SK-N-SH (cell line): ENCODE measurements around the gene CRMP1. TPM values are rescaled to one million over a fixed set of nuclear protein-coding genes. Genes with fewer than 3 reads are reported as not detected.

Source experiments
- CTCF ChIA-PET: fragments of 300-600, 350-600 bp; formaldehyde crosslinking; extraction: SDS; loops from one replicate; lab custom pipeline; 2021; lab: Yijun Ruan, JAX
- POLR2A ChIA-PET: fragments of 350-600 bp; sonication (Branson Sonifier 250); formaldehyde crosslinking; extraction: SDS; loops from one replicate; lab custom pipeline; 2020; ENCODE audit warnings: antibody characterized with exemption, inconsistent platforms; lab: Yijun Ruan, JAX
- DNase-seq: peaks from one replicate; pipeline ENCODE4 v3.0.0; 2012
- H2AFZ ChIP-seq: fragments of 200-600 bp; sonication (generic); 2 replicates; pipeline ENCODE4 v1.8.1; 2016; ENCODE audit warnings: antibody characterized with exemption, mild to moderate bottlenecking, low read depth
- H3F3A ChIP-seq: fragments of 200-600 bp; sonication (generic); replicated peaks from 2 replicates; pipeline ENCODE3; 2016; ENCODE audit warnings: antibody characterized with exemption, mild to moderate bottlenecking; ENCODE audit not compliant: insufficient read depth
- H3K27ac ChIP-seq, 2 experiments: fragments of 200-500 bp in 1 of 2; fragments of 200-600 bp in 1 of 2; sonication (Bioruptor generic) in 1 of 2; sonication (generic), shearing (Covaris generic) in 1 of 2; 2 replicates each; pipeline versions ENCODE4 v1.5.1 to v1.6.1; 2014 to 2016; ENCODE audit warnings: low read depth in 2 of 2, inconsistent platforms in 1 of 2, low read length in 1 of 2, mild to moderate bottlenecking in 1 of 2, mixed read lengths in 1 of 2
- H3K27me3 ChIP-seq: fragments of 200-600 bp; sonication (generic), shearing (Covaris generic); 2 replicates; pipeline ENCODE4 v1.6.1; 2016; ENCODE audit warnings: mixed run types; ENCODE audit not compliant: insufficient read depth
- H3K36me3 ChIP-seq, 2 experiments: fragments of 200-500 bp in 1 of 2; fragments of 200-600 bp in 1 of 2; sonication (Bioruptor generic) in 1 of 2; sonication (generic) in 1 of 2; replicated peaks in 1 of 2; 2 replicates each; pipeline versions ENCODE3 to v1.5.1; 2014 to 2016; ENCODE audit warnings: low read length in 1 of 2, mild to moderate bottlenecking in 1 of 2; ENCODE audit not compliant: insufficient read depth in 2 of 2, control insufficient read depth in 1 of 2
- H3K4me1 ChIP-seq, 2 experiments: fragments of 200-500 bp in 1 of 2; fragments of 200-600 bp in 1 of 2; sonication (Bioruptor generic) in 1 of 2; sonication (generic), shearing (Covaris generic) in 1 of 2; 2 replicates each; pipeline versions ENCODE4 v1.5.1 to v1.6.1; 2014 to 2016; ENCODE audit warnings: low read depth in 1 of 2, low read length in 1 of 2, mixed run types in 1 of 2; ENCODE audit not compliant: insufficient read depth in 2 of 2, control insufficient read depth in 1 of 2
- H3K4me2 ChIP-seq: fragments of 200-600 bp; sonication (generic), shearing (Covaris generic); 2 replicates; pipeline ENCODE4 v1.6.1; 2017; ENCODE audit warnings: mixed run types
- H3K4me3 ChIP-seq, 2 experiments: fragments of 200-500 bp in 1 of 2; fragments of 200-600 bp in 1 of 2; sonication (Bioruptor generic) in 1 of 2; sonication (generic), shearing (Covaris generic) in 1 of 2; 2 replicates each; pipeline versions ENCODE4 v1.5.1 to v1.8.1; 2014 to 2016; ENCODE audit warnings: low read depth in 2 of 2, inconsistent platforms in 1 of 2, low read length in 1 of 2, mild to moderate bottlenecking in 1 of 2, mixed read lengths in 1 of 2, moderate library complexity in 1 of 2
- H3K79me2 ChIP-seq: fragments of 200-600 bp; sonication (generic); 2 replicates; pipeline ENCODE4 v1.8.1; 2017; ENCODE audit warnings: mild to moderate bottlenecking; ENCODE audit not compliant: insufficient read depth
- H3K9ac ChIP-seq: fragments of 200-600 bp; sonication (generic); 2 replicates; pipeline ENCODE4 v1.6.1; 2017; ENCODE audit warnings: mixed run types
- H3K9me2 ChIP-seq: fragments of 200-600 bp; sonication (generic); 2 replicates; pipeline ENCODE4 v1.6.1; 2017; ENCODE audit warnings: mixed run types
- H3K9me3 ChIP-seq: fragments of 200-600 bp; sonication (generic); 2 replicates; pipeline ENCODE4 v1.6.1; 2017; ENCODE audit warnings: mixed run types, mild to moderate bottlenecking, moderate library complexity
- H4K20me1 ChIP-seq: fragments of 200-600 bp; sonication (generic); 2 replicates; pipeline ENCODE4 v1.6.1; 2017; ENCODE audit warnings: mild to moderate bottlenecking, mixed run types; ENCODE audit not compliant: insufficient read depth
- CHD2 ChIP-seq: fragments of 150-350 bp; IDR thresholded peaks from 2 replicates; pipeline ENCODE4 v1.6.1; 2018; ENCODE audit warnings: low read length; ENCODE audit not compliant: partially characterized antibody
- CTCF ChIP-seq: fragments of 200-600 bp; sonication (generic); IDR thresholded peaks from 2 replicates; pipeline ENCODE4 v1.6.1; 2017; ENCODE audit warnings: antibody characterized with exemption, mild to moderate bottlenecking, moderate library complexity
- EP300 ChIP-seq, 2 experiments: IDR thresholded peaks; 2 replicates each; pipeline versions ENCODE4 v1.4.0 to v1.6.1; 2012; ENCODE audit warnings: borderline replicate concordance in 1 of 2, low read depth in 1 of 2, low read length in 1 of 2
- FOXJ3 ChIP-seq: sonication (generic); formaldehyde crosslinking; IDR thresholded peaks from 2 replicates; pipeline ENCODE4 v1.5.1; 2020; ENCODE audit warnings: mild to moderate bottlenecking, missing genetic modification reagents
- FOXM1 ChIP-seq: IDR thresholded peaks from 2 replicates; pipeline ENCODE4 v1.4.0; 2012; ENCODE audit warnings: low read depth, mild to moderate bottlenecking
- GABPA ChIP-seq: IDR thresholded peaks from 2 replicates; pipeline ENCODE4 v1.4.0; 2012; ENCODE audit warnings: low read depth, mild to moderate bottlenecking
- GATA2 ChIP-seq: sonication (generic); formaldehyde crosslinking; IDR thresholded peaks from 2 replicates; pipeline ENCODE4 v1.5.0; 2020; ENCODE audit warnings: mild to moderate bottlenecking, missing genetic modification reagents
- IRF3 ChIP-seq: fragments of 150-350 bp; IDR thresholded peaks from 2 replicates; pipeline ENCODE4 v1.6.1; 2016; ENCODE audit warnings: mild to moderate bottlenecking, low read depth, low read length
- JUND ChIP-seq: IDR thresholded peaks from 2 replicates; pipeline ENCODE4 v1.4.0; 2012
- MEF2A ChIP-seq: IDR thresholded peaks from 2 replicates; pipeline ENCODE4 v1.4.0; 2012; ENCODE audit warnings: low read depth, borderline replicate concordance
- NRF1 ChIP-seq: IDR thresholded peaks from 2 replicates; pipeline ENCODE4 v1.6.1; 2012; ENCODE audit warnings: low read depth, mild to moderate bottlenecking, low read length
- RCOR1 ChIP-seq: fragments of 150-350 bp; IDR thresholded peaks from 2 replicates; pipeline ENCODE4 v1.6.1; 2017; ENCODE audit warnings: antibody characterized with exemption, low read length
- RXRA ChIP-seq: IDR thresholded peaks from 2 replicates; pipeline ENCODE4 v1.4.0; 2012; ENCODE audit warnings: low read depth, mild to moderate bottlenecking, borderline replicate concordance
- SMC3 ChIP-seq: IDR thresholded peaks from 2 replicates; pipeline ENCODE4 v1.6.1; 2012; ENCODE audit warnings: low read depth, low read length, improper control_type of control experiment
- TCF12 ChIP-seq: IDR thresholded peaks from 2 replicates; pipeline ENCODE4 v1.4.0; 2012
- TEAD4 ChIP-seq: IDR thresholded peaks from 2 replicates; pipeline ENCODE4 v1.4.0; 2012; ENCODE audit warnings: mild to moderate bottlenecking, borderline replicate concordance; ENCODE audit not compliant: insufficient read depth
- WGBS: methylation state at CpG from one replicate; pipeline ENCODE4 v1.1.6; 2017; ENCODE audit warnings: low lambda C conversion rate; 5-methylcytosine and 5-hydroxymethylcytosine counted together
- polyA plus RNA-seq, 3 experiments: library from polyadenylated mRNA; depleted of rRNA; stranded (reverse); fragments of >200 nt; gene quantifications; 2 replicates each; pipeline ENCODE4 v1.2.3, GENCODE V29; 2012
- TF ChIP-seq, protein P1 (sequence below): fragments of 150-350 bp; IDR thresholded peaks from 2 replicates; pipeline ENCODE4 v1.6.1; 2017; ENCODE audit warnings: antibody characterized with exemption, low read length, low read depth, borderline replicate concordance
- TF ChIP-seq, protein P2 (sequence below): IDR thresholded peaks from 2 replicates; pipeline ENCODE4; 2012

Gene CRMP1
- polyA plus RNA-seq, 1 of the 3 experiments (the other 2 are of a cell fraction): 3.4 TPM

- TF ChIP-seq, protein P1, sequence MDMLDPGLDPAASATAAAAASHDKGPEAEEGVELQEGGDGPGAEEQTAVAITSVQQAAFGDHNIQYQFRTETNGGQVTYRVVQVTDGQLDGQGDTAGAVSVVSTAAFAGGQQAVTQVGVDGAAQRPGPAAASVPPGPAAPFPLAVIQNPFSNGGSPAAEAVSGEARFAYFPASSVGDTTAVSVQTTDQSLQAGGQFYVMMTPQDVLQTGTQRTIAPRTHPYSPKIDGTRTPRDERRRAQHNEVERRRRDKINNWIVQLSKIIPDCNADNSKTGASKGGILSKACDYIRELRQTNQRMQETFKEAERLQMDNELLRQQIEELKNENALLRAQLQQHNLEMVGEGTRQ: no peak
- TF ChIP-seq, protein P2, sequence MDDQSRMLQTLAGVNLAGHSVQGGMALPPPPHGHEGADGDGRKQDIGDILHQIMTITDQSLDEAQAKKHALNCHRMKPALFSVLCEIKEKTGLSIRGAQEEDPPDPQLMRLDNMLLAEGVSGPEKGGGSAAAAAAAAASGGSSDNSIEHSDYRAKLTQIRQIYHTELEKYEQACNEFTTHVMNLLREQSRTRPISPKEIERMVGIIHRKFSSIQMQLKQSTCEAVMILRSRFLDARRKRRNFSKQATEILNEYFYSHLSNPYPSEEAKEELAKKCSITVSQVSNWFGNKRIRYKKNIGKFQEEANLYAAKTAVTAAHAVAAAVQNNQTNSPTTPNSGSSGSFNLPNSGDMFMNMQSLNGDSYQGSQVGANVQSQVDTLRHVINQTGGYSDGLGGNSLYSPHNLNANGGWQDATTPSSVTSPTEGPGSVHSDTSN: no peak
- no peak for TF ChIP-seq GATA2 (CRISPR knock-in tag)
- TF ChIP-seq RCOR1: no peak
- TF ChIP-seq IRF3: no peak
- TF ChIP-seq EP300 (IDR thresholded peaks at IDR 0.05; ENCODE audit: borderline replicate concordance in 1 of 2, low read depth in 1 of 2, low read length in 1 of 2): no peak
- no peak for TF ChIP-seq SMC3
Observed at GRCh38 chr4:5923376-5923775, 30.5 kb upstream of the CRMP1 start (continued).

- H3K36me3 ChIP-seq: no peaks in the 10 kb centered on the region
- DNase-seq: no peak
- POLR2A ChIA-PET: no interaction called here
- H3F3A ChIP-seq: no peaks in the 10 kb centered on the region
- H3K27me3 ChIP-seq: no peaks in the 10 kb centered on the region
- TF ChIP-seq RXRA (no peak), FOXJ3 (no peak), EP300 (IDR thresholded peaks at IDR 0.05; ENCODE audit: borderline replicate concordance in 1 of 2, low read depth in 1 of 2, low read length in 1 of 2) (no peak), NRF1 (no peak), JUND (no peak), CTCF (no peak), IRF3 (no peak), TEAD4 (no peak), FOXM1 (no peak), GABPA (no peak), MEF2A (no peak), CHD2 (no peak), TCF12 (no peak)
- TF ChIP-seq, protein P2: no peak
- TF ChIP-seq, all 33 proteins: peak for 0
- Histone ChIP-seq H3K4me1 (no peaks in the 10 kb centered on the region; a peak in 1 of 4 replicates), H2AFZ (no peak overlapping the region), H3K9me2 (no peaks in the 10 kb centered on the region), H3K9me3 (no peaks in the 10 kb centered on the region), H3K79me2 (no peaks in the 10 kb centered on the region), H3K4me3 (no peak overlapping the region), H3K27ac (no peak overlapping the region), H4K20me1 (no peaks in the 10 kb centered on the region), H3K4me2 (no peak overlapping the region), H3K9ac (no peak overlapping the region)
- CTCF ChIA-PET: no interaction called here
- 0% methylated on average over 1 of the region's 3 CpGs for WGBS
Observed at GRCh38 chr4:5922556-5922955, 29.7 kb upstream of the CRMP1 start.
